A549 (cell line): Measurements from ENCODE around the gene SMIM32.

Experiments
- CEBPB ChIP-seq, 2 experiments: fragments of >200 bp in 1 of 2; sonication (Bioruptor Twin) in 1 of 2; formaldehyde crosslinking in 1 of 2; IDR thresholded peaks; 2 replicates each; pipeline ENCODE4 v1.6.1; 2012 to 2016
- EP300 ChIP-seq, 2 experiments: fragments of >200 bp; sonication (Bioruptor Twin); formaldehyde crosslinking; IDR thresholded peaks; 2 replicates in 1 of 2; 3 replicates in 1 of 2; pipeline ENCODE4 v1.6.1; 2016 to 2017
- ESRRA ChIP-seq: fragments of 150-350 bp; IDR thresholded peaks from 2 replicates; pipeline ENCODE4 v1.6.1; 2014; ENCODE audit warnings: mild to moderate bottlenecking, low read length, borderline replicate concordance
- JUN ChIP-seq, 2 experiments: fragments of >200 bp; sonication (Bioruptor Twin); formaldehyde crosslinking; IDR thresholded peaks; 2 replicates in 1 of 2; 3 replicates in 1 of 2; pipeline ENCODE4 v1.6.1; 2016 to 2017
- KDM1A ChIP-seq: fragments of 200-600 bp; sonication (generic); IDR thresholded peaks from 2 replicates; pipeline ENCODE4 v1.6.1; 2016; ENCODE audit warnings: low read depth, mild to moderate bottlenecking
- RFX5 ChIP-seq: fragments of 450-650 bp; IDR thresholded peaks from 2 replicates; pipeline ENCODE4 v1.7.1; 2014; ENCODE audit warnings: antibody characterized with exemption, mild to moderate bottlenecking, moderate library complexity
- ZFP36 ChIP-seq: fragments of 450-650 bp; IDR thresholded peaks from 2 replicates; pipeline ENCODE4 v1.6.1; 2014; ENCODE audit warnings: borderline replicate concordance; ENCODE audit not compliant: partially characterized antibody
- TF ChIP-seq, protein P1 (sequence below): fragments of >200 bp; sonication (Bioruptor Twin); formaldehyde crosslinking; IDR thresholded peaks from 3 replicates; pipeline ENCODE4 v1.5.1; 2016
- TF ChIP-seq, protein P2 (sequence below): IDR thresholded peaks from 2 replicates; pipeline ENCODE4 v1.6.1; 2012; ENCODE audit warnings: low read depth, borderline replicate concordance
- TF ChIP-seq, protein P3 (sequence below): IDR thresholded peaks from 2 replicates; pipeline ENCODE4 v1.6.1; 2012
- TF ChIP-seq, protein P4 (sequence below): fragments of 450-650 bp; IDR thresholded peaks from 2 replicates; pipeline ENCODE4 v1.6.1; 2014; ENCODE audit warnings: antibody characterized with exemption

DNA sequence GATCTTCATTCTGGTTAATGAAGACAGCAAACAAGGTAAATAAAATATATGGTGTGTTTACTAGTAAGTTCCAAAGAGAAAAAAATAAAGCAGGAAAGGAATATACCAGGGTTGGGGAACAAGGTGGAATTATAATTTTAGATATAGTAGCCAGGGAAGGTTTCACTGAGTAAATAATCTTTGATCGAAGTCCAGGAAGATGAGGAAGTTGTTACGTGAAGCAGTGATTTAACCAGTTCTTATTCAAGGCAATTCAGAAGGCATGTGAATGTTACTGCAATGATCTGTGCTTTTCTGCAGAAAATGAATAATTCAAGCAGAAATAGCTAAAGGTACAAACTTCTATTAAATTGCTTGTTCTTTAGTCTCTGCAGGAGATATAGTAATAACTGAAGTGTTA is 6.2 kb downstream of the SMIM32 start:
- TF ChIP-seq, protein P1, sequence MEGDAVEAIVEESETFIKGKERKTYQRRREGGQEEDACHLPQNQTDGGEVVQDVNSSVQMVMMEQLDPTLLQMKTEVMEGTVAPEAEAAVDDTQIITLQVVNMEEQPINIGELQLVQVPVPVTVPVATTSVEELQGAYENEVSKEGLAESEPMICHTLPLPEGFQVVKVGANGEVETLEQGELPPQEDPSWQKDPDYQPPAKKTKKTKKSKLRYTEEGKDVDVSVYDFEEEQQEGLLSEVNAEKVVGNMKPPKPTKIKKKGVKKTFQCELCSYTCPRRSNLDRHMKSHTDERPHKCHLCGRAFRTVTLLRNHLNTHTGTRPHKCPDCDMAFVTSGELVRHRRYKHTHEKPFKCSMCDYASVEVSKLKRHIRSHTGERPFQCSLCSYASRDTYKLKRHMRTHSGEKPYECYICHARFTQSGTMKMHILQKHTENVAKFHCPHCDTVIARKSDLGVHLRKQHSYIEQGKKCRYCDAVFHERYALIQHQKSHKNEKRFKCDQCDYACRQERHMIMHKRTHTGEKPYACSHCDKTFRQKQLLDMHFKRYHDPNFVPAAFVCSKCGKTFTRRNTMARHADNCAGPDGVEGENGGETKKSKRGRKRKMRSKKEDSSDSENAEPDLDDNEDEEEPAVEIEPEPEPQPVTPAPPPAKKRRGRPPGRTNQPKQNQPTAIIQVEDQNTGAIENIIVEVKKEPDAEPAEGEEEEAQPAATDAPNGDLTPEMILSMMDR = no peak
- no peak for TF ChIP-seq ESRRA
- TF ChIP-seq CEBPB (IDR thresholded peaks at IDR 0.05) = no peak
- TF ChIP-seq, protein P2, sequence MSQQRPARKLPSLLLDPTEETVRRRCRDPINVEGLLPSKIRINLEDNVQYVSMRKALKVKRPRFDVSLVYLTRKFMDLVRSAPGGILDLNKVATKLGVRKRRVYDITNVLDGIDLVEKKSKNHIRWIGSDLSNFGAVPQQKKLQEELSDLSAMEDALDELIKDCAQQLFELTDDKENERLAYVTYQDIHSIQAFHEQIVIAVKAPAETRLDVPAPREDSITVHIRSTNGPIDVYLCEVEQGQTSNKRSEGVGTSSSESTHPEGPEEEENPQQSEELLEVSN = no peak
- TF ChIP-seq RFX5 = no peak
- no peak for TF ChIP-seq EP300 (IDR thresholded peaks at IDR 0.05)
- TF ChIP-seq JUN (IDR thresholded peaks at IDR 0.05) = no peak
- TF ChIP-seq, protein P3, sequence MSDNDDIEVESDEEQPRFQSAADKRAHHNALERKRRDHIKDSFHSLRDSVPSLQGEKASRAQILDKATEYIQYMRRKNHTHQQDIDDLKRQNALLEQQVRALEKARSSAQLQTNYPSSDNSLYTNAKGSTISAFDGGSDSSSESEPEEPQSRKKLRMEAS = no peak
- TF ChIP-seq KDM1A = no peak
- TF ChIP-seq, protein P4, sequence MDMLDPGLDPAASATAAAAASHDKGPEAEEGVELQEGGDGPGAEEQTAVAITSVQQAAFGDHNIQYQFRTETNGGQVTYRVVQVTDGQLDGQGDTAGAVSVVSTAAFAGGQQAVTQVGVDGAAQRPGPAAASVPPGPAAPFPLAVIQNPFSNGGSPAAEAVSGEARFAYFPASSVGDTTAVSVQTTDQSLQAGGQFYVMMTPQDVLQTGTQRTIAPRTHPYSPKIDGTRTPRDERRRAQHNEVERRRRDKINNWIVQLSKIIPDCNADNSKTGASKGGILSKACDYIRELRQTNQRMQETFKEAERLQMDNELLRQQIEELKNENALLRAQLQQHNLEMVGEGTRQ = no peak
- no peak for TF ChIP-seq ZFP36
